IPS-11a (cell line): ENCODE results near the gene NCAPG2.
A peak's percentile ranks its signal among the peaks of the same experiment; 100 is the strongest.

ENCODE experiments used
- H3K4me3 ChIP-seq: one replicate; pipeline ENCODE4 v1.5.1; 2013; ENCODE audit warnings: low read depth, low read length, control low read depth

NCAPG2 gene

GRCh38 chr7:158704524-158705233 is at the start of gene NCAPG2:
TSS of gene NCAPG2 (minus strand) at chr7:158704804. CDS start at chr7:158701899, 2,905 bp downstream.
- peak within 1 kb of the TSS; percentile 95 for H3K4me3 ChIP-seq

GRCh38 chr7:158753900-158754299 is 49.3 kb upstream of the NCAPG2 start:
- H3K4me3 ChIP-seq = no peak overlapping the region

GRCh38 chr7:158751751-158752150 is 47.1 kb upstream of the NCAPG2 start:
- no peak overlapping the region for H3K4me3 ChIP-seq

- H3K4me3 ChIP-seq = no peak overlapping the region
These were observed 46.6 kb upstream of the NCAPG2 start for GRCh38 chr7:158751199-158751598.

- H3K4me3 ChIP-seq = no peak overlapping the region
These were observed 46.1 kb upstream of the NCAPG2 start for GRCh38 chr7:158750702-158751101.

- no peak overlapping the region for H3K4me3 ChIP-seq
These were observed 44.8 kb upstream of the NCAPG2 start for GRCh38 chr7:158749396-158749795.

- no peak overlapping the region for H3K4me3 ChIP-seq
These were observed 43.7 kb upstream of the NCAPG2 start for GRCh38 chr7:158748335-158748734.

GRCh38 chr7:158747408-158747807 is 42.8 kb upstream of the NCAPG2 start:
- no peak overlapping the region for H3K4me3 ChIP-seq

GRCh38 chr7:158746957-158747356 is 42.4 kb upstream of the NCAPG2 start:
- no peak overlapping the region for H3K4me3 ChIP-seq

GRCh38 chr7:158745057-158745715 is 40.6 kb upstream of the NCAPG2 start:
- no peak overlapping the region for H3K4me3 ChIP-seq

GRCh38 chr7:158744070-158744469 is 39.5 kb upstream of the NCAPG2 start:
- no peak overlapping the region for H3K4me3 ChIP-seq

- no peak overlapping the region for H3K4me3 ChIP-seq
These were observed 38.6 kb upstream of the NCAPG2 start for GRCh38 chr7:158743219-158743618.

- H3K4me3 ChIP-seq = no peak overlapping the region
These were observed 37.6 kb upstream of the NCAPG2 start for GRCh38 chr7:158742065-158742821.

GRCh38 chr7:158741294-158741666 is 36.7 kb upstream of the NCAPG2 start:
- no peak overlapping the region for H3K4me3 ChIP-seq

- no peak overlapping the region for H3K4me3 ChIP-seq
These were observed 36.2 kb upstream of the NCAPG2 start for GRCh38 chr7:158740657-158741293.

- H3K4me3 ChIP-seq = no peak overlapping the region
These were observed 35.5 kb upstream of the NCAPG2 start for GRCh38 chr7:158740013-158740656.

GRCh38 chr7:158738841-158739240 is 34.2 kb upstream of the NCAPG2 start:
- H3K4me3 ChIP-seq = no peak overlapping the region

- no peak overlapping the region for H3K4me3 ChIP-seq
These were observed 32.6 kb upstream of the NCAPG2 start for GRCh38 chr7:158737064-158737695.

GRCh38 chr7:158735935-158736334 is 31.3 kb upstream of the NCAPG2 start:
- H3K4me3 ChIP-seq = no peak overlapping the region

- H3K4me3 ChIP-seq = no peak overlapping the region
These were observed 30.3 kb upstream of the NCAPG2 start for GRCh38 chr7:158734861-158735260.
